HS-27A (cell line): ENCODE data around the gene RHEB.

Experiments used
- DNase-seq: peaks from one replicate; pipeline ENCODE4 v3.0.0-alpha.2; 2012; ENCODE audit warnings: low read depth, missing footprints

The RHEB gene

DNA sequence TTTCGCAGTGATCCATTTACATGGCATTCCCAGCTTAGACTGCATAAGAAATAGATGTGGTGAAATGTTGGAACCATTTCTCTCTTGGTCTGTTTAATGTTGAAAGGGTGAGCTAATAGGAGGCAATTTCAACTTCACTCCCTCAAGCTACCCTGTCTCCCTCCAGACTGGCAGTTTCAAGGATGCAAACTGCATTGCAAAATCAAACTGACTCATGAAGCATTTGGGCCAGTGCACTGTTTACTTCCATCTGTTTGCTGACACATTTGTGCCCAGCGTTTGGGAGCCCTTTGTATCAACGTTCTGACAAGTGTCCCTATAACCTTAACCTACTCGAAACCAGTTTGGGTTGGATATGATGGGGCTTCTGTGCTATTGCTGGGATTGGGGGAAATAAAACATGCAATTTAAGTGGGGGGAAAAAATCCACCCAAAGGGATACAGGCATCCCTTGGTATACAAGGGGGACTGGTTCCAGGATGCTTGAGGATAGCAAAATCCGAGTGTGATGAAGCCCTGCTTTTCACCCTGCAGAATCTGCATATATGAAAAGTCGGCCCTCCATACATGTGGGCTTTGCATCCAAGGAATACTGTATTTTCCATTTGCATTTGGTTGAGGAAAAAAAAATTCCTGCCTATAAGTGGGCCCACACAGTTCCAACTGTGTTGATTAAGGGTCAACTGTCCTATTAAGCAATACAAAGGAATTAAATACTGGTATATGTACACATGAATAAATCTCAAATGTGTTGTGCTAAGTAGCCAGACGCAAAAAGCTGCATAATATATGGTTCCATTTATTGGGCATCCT is 15.6 kb downstream of the RHEB start:
- no peak for DNase-seq

DNA sequence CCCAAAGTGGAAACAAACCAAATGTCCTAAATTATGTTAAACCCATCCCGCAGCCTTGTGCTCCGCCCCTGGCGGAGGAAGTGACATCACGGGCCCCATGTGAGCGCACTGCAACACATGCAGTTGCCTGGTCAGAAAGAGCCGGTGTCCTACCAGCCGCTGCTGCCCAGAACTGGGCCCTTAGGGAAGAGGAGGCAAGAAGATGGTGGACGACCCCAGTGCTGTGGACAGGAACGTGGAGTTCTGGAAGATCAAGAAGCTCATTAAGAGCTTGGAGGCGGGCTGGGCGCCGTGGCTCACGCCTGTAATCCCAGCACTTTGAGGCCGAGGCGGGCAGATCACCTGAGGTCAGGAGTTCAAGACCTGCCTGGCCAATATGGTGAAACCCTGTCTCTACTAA is 18.0 kb downstream of the RHEB start:
- no peak for DNase-seq

GRCh38 chr7:151498495-151498894 is 21.2 kb downstream of the RHEB start:
- DNase-seq, result no peak

DNA sequence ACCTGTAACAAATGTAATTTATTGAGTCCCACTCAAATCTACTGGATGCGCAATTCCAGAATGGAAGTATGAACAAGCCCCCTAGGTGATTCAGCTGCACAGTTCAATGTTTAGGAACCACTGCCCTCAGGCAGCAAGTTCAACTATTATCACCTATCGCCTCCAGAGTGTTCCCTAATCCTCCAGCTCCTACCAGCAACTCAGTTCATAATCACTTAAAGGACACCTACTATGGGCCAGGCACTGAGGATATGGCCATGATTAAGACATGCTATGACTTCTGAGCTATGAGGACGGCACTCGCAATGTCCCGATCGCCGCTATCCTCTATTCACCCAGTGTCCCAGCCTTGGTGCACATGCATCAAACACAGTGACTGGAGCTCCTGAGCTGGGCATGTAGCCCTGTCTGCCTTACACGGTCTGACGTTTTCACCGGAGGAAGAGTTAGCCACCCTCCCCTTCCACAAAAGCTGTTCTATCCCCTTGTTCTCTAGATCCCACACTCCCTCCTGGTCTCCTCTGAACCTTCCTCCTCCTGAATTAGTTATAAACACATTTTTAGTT is 22.3 kb downstream of the RHEB start:
- no peak for DNase-seq

GRCh38 chr7:151495360-151495759 is 24.3 kb downstream of the RHEB start:
- DNase-seq, result no peak

- DNase-seq, result no peak
Measured at GRCh38 chr7:151494298-151495284, 25.1 kb downstream of the RHEB start.

- no peak for DNase-seq
Measured at GRCh38 chr7:151493083-151493482, 26.6 kb downstream of the RHEB start.

- peak; percentile 75 for DNase-seq
Measured at GRCh38 chr7:151491859-151492258, 27.8 kb downstream of the RHEB start.

DNA sequence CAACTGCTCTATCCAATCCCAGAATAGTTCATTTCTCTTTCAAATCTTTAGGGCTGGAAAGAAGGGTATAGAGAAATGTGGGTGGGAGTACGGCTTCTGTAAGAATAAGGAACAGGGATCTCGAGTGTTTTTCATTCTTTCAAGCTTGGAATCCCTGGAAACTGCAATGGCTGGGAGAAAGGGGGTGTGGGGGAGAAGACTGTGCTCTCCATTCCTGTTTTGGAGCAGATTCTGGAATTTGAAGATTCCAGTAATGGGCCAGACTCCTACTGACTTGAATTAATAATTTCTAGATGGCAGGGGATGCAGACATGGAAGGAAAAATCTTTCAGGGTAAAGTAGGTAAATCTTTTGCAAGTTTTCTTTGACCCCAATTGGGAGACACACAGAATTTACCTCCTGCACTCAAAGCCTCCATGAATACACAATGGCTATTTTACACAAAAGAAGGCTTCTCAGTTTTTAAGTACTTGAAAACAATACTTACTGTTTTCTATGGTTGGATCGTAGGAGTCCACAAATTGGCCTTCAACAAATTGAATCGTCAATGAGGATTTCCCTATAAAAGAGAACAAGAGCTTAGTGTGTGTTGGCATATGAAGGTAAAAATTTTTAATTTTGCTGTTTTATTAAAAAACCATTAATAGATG is 29.1 kb downstream of the RHEB start:
- no peak for DNase-seq

DNA sequence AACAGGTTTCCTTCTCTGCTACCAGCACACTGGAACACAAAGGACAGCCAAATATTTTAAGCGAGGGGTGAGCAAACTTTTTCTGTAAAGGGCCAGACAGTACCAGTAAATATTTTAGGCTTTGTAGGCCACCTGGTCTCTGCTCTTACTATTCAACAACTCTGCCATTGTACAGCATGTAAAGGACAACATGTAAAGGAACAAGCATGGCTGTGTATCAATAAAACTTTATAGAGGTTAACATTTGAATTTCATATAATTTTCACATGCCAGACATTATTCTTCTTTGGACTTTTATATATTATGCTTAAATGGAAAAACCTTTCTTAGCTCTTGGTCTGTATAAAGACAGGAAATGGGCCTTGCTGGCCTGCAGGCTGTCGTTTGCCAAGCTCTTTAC is 30.2 kb downstream of the RHEB start:
- no peak for DNase-seq

DNA sequence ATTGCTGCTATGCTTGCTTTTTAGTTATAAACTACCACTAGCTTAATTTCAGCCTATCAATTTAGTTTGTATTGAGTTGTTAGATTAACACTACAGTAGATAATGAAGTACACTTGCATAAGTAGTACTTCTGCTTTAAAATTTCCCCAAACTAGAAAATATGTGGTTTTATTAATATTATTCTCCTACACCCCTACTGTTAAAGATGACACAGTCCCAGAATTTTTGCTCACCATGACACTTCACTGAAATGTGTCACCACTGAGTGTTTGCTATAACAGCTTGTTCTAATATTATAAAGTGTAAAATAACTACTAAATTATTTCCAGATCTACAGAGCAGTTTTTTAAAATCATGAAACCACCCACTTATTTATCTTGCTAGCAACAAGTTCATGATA is 31.6 kb downstream of the RHEB start:
- DNase-seq, result no peak

DNA sequence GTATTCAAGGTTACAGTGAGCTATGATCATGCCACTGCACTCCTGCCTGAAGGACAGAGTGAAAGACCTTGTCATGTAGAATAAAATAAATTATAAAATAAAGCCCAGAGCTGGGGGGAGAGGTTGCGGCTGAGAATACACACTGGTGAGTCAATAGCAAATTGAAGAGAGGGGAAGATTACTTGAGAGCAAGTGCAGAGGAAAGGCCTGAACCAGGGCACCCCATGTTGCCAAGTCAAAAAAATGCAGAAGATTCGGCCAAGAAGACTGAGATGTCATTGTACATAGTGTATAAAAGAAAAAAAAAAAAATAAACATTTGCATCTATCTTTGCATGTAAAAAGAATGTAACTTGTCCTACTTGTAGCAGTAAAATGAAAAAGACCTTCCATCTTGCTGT is 32.5 kb downstream of the RHEB start:
- DNase-seq, result no peak

- DNase-seq, result no peak
Measured at GRCh38 chr7:151486074-151486473, 33.6 kb downstream of the RHEB start.

GRCh38 chr7:151484971-151485707 is 34.6 kb downstream of the RHEB start:
- no peak for DNase-seq

GRCh38 chr7:151483711-151483983 is 36.0 kb downstream of the RHEB start:
- DNase-seq, result no peak

DNA sequence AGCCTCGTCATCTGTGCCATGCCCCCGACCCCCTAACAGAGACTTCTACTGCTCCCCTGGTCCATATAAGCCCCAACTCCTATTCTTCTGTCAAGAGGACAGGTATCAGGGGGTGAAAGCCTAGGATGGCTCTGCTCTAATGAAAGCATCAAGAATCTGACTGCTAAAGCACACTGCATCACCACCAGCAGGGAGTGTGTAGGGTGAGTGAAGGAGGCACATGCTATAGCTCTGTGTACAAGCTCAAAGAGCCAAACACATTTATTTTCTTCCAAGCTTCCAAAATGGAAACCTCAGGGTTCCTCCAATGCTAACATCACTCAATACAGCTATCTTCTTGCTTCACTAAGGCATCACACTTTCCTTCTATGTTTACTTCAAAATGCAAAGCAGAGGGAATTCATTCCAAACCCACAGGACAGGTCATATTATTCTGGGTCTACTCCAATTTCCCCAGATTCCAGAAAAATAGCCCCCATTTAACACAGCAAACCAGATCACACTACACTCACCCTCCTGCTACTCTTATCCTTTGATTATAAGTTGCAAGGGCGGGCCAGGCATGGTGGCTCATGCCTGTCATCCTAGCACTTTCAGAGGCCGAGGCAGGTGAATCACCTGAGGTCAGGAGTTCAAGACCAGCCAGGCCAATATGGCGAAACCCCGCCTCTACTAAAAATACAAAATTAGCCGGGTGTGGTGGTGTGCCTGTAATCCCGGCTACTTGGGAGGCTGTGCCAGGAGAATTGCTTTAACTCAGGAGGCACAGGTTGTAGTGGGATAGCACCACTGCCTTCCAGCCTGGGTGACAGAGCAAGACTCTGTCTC is 36.6 kb downstream of the RHEB start:
- no peak for DNase-seq

GRCh38 chr7:151481650-151482505 is 37.8 kb downstream of the RHEB start:
- no peak for DNase-seq

- no peak for DNase-seq
Measured at GRCh38 chr7:151477867-151478266, 41.8 kb downstream of the RHEB start.

GRCh38 chr7:151472644-151473380 is 46.9 kb downstream of the RHEB start:
- no peak for DNase-seq
